HG03354 (cell line): ENCODE data around the gene FAIM.
"Not testable (repeated sequence)": the region's sequence is repeated elsewhere in the genome, so short reads cannot be mapped to it uniquely, and the experiment has no call there.

Experiments
- ATAC-seq: cut with Tn5 transposase; IDR thresholded peaks from one replicate; pipeline ENCODE4 v1.9.1; 2021; ENCODE audit warnings: mild to moderate bottlenecking; ENCODE audit not compliant: unreplicated experiment, poor library complexity, severe bottlenecking

FAIM gene

GRCh38 chr3:138673641-138674530, 65.3 kb downstream of the FAIM start:
- ATAC-seq: no peak

DNA sequence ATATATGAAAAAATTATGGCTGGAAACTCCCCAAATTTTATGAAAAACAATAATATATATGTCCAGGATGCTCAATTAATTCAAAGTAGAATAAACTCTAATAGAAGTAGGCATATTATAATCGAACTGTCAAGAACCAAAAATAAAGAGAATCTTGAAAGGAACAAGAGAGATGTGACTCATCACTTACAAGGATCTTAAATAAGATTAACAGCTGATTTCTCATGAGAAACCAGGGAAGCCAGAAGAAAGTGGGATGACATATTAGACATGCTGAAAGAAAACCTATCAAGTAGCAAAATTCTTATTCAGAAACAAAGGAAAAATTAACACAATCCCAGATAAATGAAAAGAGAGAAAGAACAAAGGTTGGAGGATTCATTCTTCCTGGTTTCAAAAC, 66.8 kb downstream of the FAIM start:
- no peak for ATAC-seq

GRCh38 chr3:138678086-138678485, 69.5 kb downstream of the FAIM start:
- ATAC-seq: no peak

GRCh38 chr3:138678874-138679392, 70.4 kb downstream of the FAIM start:
- ATAC-seq: no peak

DNA sequence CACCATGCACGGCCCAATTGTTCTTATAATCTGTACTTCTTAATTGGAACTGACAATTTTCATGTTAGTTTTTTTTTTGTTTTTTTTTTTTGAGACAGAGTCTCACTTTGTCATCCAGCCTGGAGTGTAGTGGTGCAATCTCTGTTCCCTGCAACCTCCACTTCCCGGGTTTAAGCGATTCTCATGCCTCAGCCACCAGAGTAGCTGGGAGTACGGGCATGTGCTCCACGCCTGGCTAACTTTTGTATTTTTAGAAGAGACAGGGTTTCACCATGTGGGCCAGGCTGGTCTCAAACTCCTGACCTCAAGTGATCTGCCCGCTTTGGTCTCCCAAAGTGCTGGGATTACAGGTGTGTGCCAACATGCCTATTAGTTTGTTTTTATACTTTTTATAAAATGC, 72.4 kb downstream of the FAIM start:
- ATAC-seq: not testable (repeated sequence)

GRCh38 chr3:138681463-138682220, 73.1 kb downstream of the FAIM start:
- ATAC-seq: no peak

DNA sequence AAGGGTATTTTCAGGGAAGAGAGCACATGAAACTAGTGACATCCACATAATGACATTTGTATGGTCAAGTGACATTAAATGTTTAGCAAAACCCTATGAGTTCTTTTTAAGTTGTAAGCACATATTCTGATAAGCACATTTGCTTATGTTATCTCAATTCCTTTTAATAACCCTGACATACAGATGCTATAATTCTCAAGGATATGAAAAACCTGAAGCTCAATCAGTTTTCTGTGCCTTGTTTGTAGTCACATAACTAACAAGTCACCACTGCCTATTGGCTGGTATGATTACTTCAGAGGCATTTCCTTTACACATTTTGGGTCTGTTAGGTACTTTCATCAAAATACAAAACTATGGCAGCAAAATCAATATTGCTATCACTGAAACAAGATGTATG, 74.1 kb downstream of the FAIM start:
- ATAC-seq: no peak
